Tibial nerve (tissue), 4 donors: ENCODE data around the gene EMILIN2. TPM values are rescaled to one million over a fixed set of nuclear protein-coding genes. Genes with fewer than 3 reads are reported as not detected.

Experiments
- DNase-seq, 2 donors: peaks; one replicate each; pipeline ENCODE4 v3.0.0-alpha.2; 2019; ENCODE audit warnings: low spot score in 2 of 2
- H3K27ac ChIP-seq, 4 donors: fragments of 200-600 bp; sonication (generic) in 3 of 4; one replicate each; pipeline ENCODE4 v1.5.1; 2017 to 2019; ENCODE audit warnings: mild to moderate bottlenecking in 1 of 4
- H3K27me3 ChIP-seq, 2 donors: fragments of 200-600 bp; sonication (generic) in 1 of 2; one replicate each; pipeline versions ENCODE4 v1.5.1 to v1.6.0; 2017 to 2019
- H3K36me3 ChIP-seq, 3 donors: fragments of 200-600 bp; sonication (generic); one replicate each; pipeline ENCODE4 v1.5.1; 2018 to 2019
- H3K4me1 ChIP-seq, 4 donors: fragments of 200-600 bp; sonication (generic) in 3 of 4; one replicate each; pipeline ENCODE4 v1.5.1; 2017 to 2019
- H3K4me3 ChIP-seq, 4 donors: fragments of 200-600 bp; sonication (generic) in 3 of 4; one replicate each; pipeline ENCODE4 v1.5.1; 2017 to 2019; ENCODE audit warnings: mild to moderate bottlenecking in 1 of 4, moderate library complexity in 1 of 4
- H3K9me3 ChIP-seq, 4 donors: fragments of 200-600 bp; sonication (generic) in 3 of 4; one replicate each; pipeline ENCODE4 v1.5.1; 2017 to 2019
- EP300 ChIP-seq, 2 donors: sonication (generic); formaldehyde crosslinking; IDR thresholded peaks; one replicate each; pipeline ENCODE4 v1.6.1; 2017; ENCODE audit warnings: antibody characterized with exemption in 2 of 2, mild to moderate bottlenecking in 1 of 2
- POLR2A ChIP-seq, 2 donors: fragments of 450-650 bp; IDR thresholded peaks; one replicate each; pipeline ENCODE4 v1.6.1; 2017; ENCODE audit warnings: antibody characterized with exemption in 2 of 2, mild to moderate bottlenecking in 2 of 2, moderate library complexity in 2 of 2
- WGBS, 2 donors: methylation state at CpG; one replicate each; pipeline ENCODE4 v1.1.5; 2018; 5-methylcytosine and 5-hydroxymethylcytosine counted together
- total RNA-seq, 4 donors: library from RNA; depleted of rRNA; stranded (reverse); fragments of >200 nt; gene quantifications; one replicate each; pipeline ENCODE4 v1.1.0, GENCODE V29; 2016
- TF ChIP-seq, protein P1 (sequence below), 5 experiments: fragments of 200-600 bp in 3 of 5; fragments of 450-650 bp in 2 of 5; sonication (generic) in 3 of 5; IDR thresholded peaks; one replicate each; pipeline ENCODE4 v1.5.1; 2016 to 2019; ENCODE audit warnings: antibody characterized with exemption in 5 of 5, mild to moderate bottlenecking in 3 of 5, moderate library complexity in 2 of 5

EMILIN2 gene
- total RNA-seq, 4 donors from 2014 or later = 29.1 to 70.8 (median 36.3) TPM

DNA sequence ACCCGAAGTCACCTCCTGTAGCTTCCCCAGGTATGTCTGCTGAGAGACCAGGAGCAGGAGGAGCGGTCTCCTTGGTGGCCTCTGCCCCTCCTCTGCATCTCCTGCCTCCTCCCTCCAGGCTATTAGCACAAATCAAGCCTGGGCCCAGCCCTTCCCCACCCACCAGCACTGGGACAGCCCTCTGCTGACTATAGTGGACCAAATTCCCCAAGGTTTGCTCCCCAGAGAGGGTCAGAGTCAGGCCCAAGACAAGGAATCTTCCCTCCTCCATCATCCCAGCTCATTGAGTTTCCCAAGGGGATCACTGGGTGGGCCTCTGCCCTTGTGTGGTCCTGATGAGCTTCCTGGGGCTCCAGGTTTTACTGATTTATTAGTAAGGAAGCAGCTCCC, 62.1 kb downstream of the EMILIN2 start:
- WGBS, 2 donors = 67 to 77% methylated on average over 2 of the region's 2 CpGs
- TF ChIP-seq EP300 (IDR thresholded peaks at IDR 0.05) (no peak), POLR2A (IDR thresholded peaks at IDR 0.05) (no peak)
- TF ChIP-seq, protein P1, sequence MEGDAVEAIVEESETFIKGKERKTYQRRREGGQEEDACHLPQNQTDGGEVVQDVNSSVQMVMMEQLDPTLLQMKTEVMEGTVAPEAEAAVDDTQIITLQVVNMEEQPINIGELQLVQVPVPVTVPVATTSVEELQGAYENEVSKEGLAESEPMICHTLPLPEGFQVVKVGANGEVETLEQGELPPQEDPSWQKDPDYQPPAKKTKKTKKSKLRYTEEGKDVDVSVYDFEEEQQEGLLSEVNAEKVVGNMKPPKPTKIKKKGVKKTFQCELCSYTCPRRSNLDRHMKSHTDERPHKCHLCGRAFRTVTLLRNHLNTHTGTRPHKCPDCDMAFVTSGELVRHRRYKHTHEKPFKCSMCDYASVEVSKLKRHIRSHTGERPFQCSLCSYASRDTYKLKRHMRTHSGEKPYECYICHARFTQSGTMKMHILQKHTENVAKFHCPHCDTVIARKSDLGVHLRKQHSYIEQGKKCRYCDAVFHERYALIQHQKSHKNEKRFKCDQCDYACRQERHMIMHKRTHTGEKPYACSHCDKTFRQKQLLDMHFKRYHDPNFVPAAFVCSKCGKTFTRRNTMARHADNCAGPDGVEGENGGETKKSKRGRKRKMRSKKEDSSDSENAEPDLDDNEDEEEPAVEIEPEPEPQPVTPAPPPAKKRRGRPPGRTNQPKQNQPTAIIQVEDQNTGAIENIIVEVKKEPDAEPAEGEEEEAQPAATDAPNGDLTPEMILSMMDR (IDR thresholded peaks at IDR 0.05) = no peak
- DNase-seq = peak in 1 of 2 donors; percentile 8

DNA sequence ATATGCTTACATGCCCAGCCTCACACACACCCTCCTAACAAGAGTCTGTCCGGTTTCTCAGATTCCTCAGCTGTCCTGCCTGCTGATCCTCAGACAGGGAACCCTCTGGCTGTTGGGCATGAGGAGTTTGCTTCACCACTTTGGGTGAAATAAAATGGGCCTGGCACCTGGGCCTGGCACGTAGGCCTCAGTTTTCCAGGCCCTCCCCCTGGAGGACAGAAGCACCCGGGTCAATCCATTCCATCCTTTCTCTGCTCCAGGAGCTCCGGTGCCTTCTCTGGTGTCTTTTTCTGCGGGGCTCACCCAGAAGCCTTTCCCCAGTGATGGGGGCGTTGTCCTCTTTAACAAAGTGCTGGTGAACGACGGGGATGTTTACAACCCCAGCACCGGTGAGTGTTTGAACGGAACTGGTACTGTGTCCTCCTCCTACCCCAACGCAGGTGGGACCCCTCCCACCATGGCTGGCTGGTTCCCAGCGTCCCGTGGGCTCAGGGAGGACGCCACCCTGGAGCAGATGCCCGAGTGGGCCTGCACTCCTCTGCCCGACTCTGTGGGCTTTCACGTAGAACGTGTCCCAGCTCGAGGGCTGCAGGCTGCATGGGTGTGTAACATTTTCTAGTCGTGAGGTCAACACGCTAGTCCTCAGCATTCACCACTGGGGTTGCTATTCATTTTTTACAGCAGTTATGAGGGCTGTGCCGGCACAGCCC, 62.8 kb downstream of the EMILIN2 start:
- Histone ChIP-seq H3K27ac (peak overlapping the region in 1 of 4 donors; percentile 7), H3K27me3 (no peaks in the 10 kb centered on the region), H3K4me3 (no peak overlapping the region), H3K4me1 (peaks cover 0 to 45% (median 4%) of the 10 kb centered on the region in 4 donors), H3K9me3 (no peaks in the 10 kb centered on the region), H3K36me3 (peaks cover 0 to 48% (median 0%) of the 10 kb centered on the region in 3 donors)
- TF ChIP-seq, protein P1 (IDR thresholded peaks at IDR 0.05) = no peak
- TF ChIP-seq EP300 (IDR thresholded peaks at IDR 0.05) = no peak
- TF ChIP-seq POLR2A (IDR thresholded peaks at IDR 0.05) = no peak
- peak in 1 of 2 donors; percentile 12 for DNase-seq
- 77 to 79% methylated on average over 20 to 22 of the region's 22 CpGs for WGBS, 2 donors

More for the DNA sequence above, 62.1 kb downstream of the EMILIN2 start:
- Histone ChIP-seq H3K4me1 (peaks cover 0 to 39% (median 4%) of the 10 kb centered on the region in 4 donors), H3K4me3 (no peak overlapping the region), H3K9me3 (no peaks in the 10 kb centered on the region), H3K36me3 (peaks cover 0 to 43% (median 0%) of the 10 kb centered on the region in 3 donors), H3K27me3 (no peaks in the 10 kb centered on the region), H3K27ac (peak overlapping the region in 1 of 4 donors; percentile 7)

DNA sequence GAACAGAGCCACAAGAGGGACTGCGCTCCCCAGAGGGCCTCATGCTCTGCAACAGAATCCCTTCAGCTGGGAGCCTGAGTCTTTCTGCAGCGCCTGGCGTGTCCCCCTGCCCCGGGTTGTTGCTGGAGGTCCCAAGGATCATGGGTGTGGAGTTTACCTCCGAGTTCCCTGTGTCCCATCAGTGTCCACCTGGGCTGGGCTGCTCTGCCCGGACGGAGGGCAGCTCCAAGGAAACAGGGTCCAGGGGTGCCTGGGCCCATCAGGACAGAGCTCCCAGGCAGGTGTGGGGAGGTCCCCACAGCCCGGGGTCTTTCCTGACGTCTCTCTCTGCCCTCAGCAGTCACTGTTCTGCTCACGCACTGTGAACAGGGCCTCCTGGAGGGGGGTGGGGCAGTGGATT, 63.5 kb downstream of the EMILIN2 start:
- Histone ChIP-seq H3K27ac (no peak overlapping the region), H3K4me3 (no peak overlapping the region), H3K4me1 (peaks cover 0 to 45% (median 4%) of the 10 kb centered on the region in 4 donors), H3K36me3 (peaks cover 0 to 55% (median 0%) of the 10 kb centered on the region in 3 donors), H3K9me3 (no peaks in the 10 kb centered on the region), H3K27me3 (no peaks in the 10 kb centered on the region)
- no peak for DNase-seq
- 82 to 90% methylated on average over 6 to 8 of the region's 10 CpGs for WGBS, 2 donors
- TF ChIP-seq POLR2A (IDR thresholded peaks at IDR 0.05) (no peak), EP300 (IDR thresholded peaks at IDR 0.05) (no peak)
- TF ChIP-seq, protein P1 (IDR thresholded peaks at IDR 0.05) = no peak

DNA sequence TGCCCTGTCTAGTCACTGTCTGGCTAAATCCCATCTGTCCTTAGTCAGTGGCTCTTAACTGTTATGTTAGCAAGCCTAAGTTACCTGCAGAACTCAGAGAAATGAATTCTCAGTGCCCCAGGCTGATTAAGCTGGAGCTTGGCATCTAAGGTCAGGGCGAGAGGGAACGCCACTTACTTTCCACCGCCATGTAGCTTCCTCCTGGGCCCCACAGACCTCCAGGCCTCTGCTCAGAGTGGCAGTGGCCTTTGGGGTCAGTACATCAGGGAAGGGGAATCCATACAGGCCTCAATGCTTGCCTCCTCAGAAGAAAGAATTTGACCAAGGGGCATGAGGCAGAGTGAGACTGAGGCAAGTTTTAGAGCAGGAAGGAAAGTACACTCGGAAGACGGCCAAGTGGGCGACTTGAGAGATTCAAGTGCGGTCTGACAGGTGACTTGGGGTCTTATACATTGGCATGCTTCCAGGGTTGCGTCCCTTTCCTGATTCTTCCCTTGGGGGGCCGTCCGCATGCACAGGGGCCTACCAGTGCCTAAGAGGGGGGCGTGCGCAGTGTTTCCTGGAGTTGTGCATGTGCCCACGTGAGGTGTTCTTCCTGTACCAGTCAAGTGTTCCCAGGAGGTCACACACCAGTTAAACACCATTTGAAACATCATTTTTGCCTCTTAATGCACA, 64.1 kb downstream of the EMILIN2 start:
- no peaks in the 10 kb centered on the region for H3K9me3 ChIP-seq
- TF ChIP-seq, protein P1 (IDR thresholded peaks at IDR 0.05) = no peak
- TF ChIP-seq POLR2A (IDR thresholded peaks at IDR 0.05) = no peak
- TF ChIP-seq EP300 (IDR thresholded peaks at IDR 0.05) = no peak
- H3K36me3 ChIP-seq = peaks cover 0 to 61% (median 0%) of the 10 kb centered on the region in 3 donors
- H3K4me1 ChIP-seq = peaks cover 0 to 44% (median 4%) of the 10 kb centered on the region in 4 donors
- H3K27ac ChIP-seq = no peak overlapping the region
- no peak overlapping the region for H3K4me3 ChIP-seq
- DNase-seq = no peak
- WGBS, 2 donors = 85 to 87% methylated on average over 13 of the region's 13 CpGs
- H3K27me3 ChIP-seq = no peaks in the 10 kb centered on the region

DNA sequence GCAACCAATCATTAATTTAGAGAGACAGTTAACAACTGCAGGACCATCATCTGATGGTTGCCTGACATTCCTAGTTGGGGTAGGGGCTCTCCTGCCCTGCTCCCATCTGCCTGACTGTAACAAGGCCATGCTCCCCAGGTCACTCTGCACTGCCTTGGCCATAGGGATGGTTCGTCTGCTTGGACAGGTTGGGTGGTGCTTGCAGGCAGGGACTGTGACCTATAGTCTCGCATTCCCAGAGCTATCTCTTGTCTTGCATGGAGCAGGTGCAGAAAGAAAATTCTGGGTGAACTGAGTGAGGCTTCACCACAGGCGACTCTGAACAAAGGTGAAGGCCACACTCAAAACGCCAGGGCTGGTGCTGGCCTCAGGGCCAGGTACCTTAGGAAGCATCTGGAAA, 64.7 kb downstream of the EMILIN2 start:
- Histone ChIP-seq H3K4me1 (peaks cover 0 to 44% (median 6%) of the 10 kb centered on the region in 4 donors), H3K27ac (no peak overlapping the region), H3K4me3 (no peak overlapping the region), H3K36me3 (peaks cover 0 to 64% (median 0%) of the 10 kb centered on the region in 3 donors), H3K9me3 (no peaks in the 10 kb centered on the region), H3K27me3 (no peaks in the 10 kb centered on the region)
- 93 to 94% methylated on average over 4 of the region's 4 CpGs for whole genome bisulfite sequencing, 2 donors
- no peak for TF ChIP-seq POLR2A (IDR thresholded peaks at IDR 0.05)
- no peak for TF ChIP-seq EP300 (IDR thresholded peaks at IDR 0.05)
- TF ChIP-seq, protein P1 (IDR thresholded peaks at IDR 0.05) = no peak
- DNase-seq = no peak
